Measurements from ENCODE around the gene MCCC1.

- TF ChIP-seq, protein P1, sequence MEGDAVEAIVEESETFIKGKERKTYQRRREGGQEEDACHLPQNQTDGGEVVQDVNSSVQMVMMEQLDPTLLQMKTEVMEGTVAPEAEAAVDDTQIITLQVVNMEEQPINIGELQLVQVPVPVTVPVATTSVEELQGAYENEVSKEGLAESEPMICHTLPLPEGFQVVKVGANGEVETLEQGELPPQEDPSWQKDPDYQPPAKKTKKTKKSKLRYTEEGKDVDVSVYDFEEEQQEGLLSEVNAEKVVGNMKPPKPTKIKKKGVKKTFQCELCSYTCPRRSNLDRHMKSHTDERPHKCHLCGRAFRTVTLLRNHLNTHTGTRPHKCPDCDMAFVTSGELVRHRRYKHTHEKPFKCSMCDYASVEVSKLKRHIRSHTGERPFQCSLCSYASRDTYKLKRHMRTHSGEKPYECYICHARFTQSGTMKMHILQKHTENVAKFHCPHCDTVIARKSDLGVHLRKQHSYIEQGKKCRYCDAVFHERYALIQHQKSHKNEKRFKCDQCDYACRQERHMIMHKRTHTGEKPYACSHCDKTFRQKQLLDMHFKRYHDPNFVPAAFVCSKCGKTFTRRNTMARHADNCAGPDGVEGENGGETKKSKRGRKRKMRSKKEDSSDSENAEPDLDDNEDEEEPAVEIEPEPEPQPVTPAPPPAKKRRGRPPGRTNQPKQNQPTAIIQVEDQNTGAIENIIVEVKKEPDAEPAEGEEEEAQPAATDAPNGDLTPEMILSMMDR (IDR thresholded peaks at IDR 0.05; ENCODE audit: insufficient read depth, low read length, poor library complexity, severe bottlenecking): no peak
- no peak for TF ChIP-seq EZH2phosphoT487 (conservative IDR thresholded peaks at IDR 0.05; ENCODE audit: low read length)
Observed at GRCh38 chr3:183069086-183069485, 30.2 kb downstream of the MCCC1 start.
